Stimulated activated CD8-positive, alpha-beta memory T cell treated with anti-CD3 and anti-CD28 coated beads, Interleukin-2, amount 100 ng/mL, for 1 hour (primary cell): ENCODE results near the gene TSC22D3.
"Not testable (repeated sequence)": the region's sequence is repeated elsewhere in the genome, so short reads cannot be mapped to it uniquely, and the experiment has no call there.

Source experiments
- DNase-seq, 2 donors: peaks; one replicate each; pipeline ENCODE4 v3.0.0-alpha.2; 2020; ENCODE audit warnings: low read depth in 2 of 2

Gene TSC22D3

GRCh38 chrX:107683124-107683895 lies 92.3 kb downstream of the TSC22D3 start:
- no peak for DNase-seq

DNA sequence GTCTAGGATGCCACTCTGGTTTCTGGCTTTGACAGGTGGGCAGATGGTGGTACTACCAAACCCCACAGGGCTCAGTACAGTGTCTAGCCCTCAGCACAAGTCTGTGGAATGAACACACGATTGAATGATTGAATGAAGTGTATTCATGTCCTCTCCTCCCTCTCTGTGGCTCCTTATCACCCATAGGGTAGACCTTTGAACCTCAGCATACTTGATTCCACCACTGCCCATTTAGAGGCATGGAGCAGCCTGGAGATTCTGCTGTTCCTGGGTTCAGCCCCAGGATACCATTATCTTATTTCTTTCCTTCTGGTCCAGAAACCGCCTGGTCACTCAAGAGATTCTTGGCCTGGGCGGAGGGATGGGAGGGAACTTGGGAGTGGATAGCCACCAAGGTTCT lies 93.3 kb downstream of the TSC22D3 start:
- no peak for DNase-seq

DNA sequence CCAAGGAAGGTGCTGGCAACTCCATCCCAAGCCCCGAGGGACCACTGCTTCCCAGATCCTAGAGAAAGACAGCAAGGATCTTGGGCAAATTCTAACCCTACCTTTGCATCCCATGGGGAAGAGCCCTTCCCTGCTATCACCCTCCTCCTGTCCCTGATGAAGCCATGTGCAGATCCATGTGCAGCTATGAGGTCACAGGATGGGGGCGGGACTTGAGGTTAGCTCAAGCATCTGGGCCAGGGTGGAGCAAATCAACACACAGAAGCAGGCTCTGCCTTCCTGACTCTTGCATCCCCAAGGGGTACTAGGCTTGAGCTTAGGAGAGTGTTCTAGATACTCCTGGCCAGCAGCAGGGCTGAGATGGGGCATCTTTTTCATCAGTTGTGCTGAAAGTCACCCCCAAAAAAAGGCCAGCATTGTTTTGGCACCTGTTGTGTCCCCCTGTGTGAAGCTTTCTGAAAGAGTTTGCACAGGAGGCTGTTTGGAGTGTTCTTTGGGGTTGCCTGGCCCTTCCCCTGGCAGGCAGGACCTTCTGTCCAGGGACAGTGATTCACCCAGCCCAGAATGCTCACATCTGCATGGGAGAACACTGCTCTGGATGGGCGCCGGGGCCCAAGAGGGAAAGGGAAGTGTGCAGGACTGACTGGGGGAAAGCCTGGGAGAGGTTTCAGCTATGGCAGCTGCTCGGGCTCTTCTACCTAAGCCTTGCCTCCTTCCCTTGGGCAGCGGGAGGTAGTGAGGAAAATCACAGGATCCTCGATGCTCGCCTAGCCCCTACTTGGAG lies 96.4 kb downstream of the TSC22D3 start:
- DNase-seq, result peak in 1 of 2 donors; percentile 22

- no peak for DNase-seq
Observed at GRCh38 chrX:107677909-107678308, 97.7 kb downstream of the TSC22D3 start.

GRCh38 chrX:107677501-107677901 lies 98.1 kb downstream of the TSC22D3 start:
- no peak for DNase-seq

GRCh38 chrX:107676559-107677378 lies 98.8 kb downstream of the TSC22D3 start:
- DNase-seq, result no peak

DNA sequence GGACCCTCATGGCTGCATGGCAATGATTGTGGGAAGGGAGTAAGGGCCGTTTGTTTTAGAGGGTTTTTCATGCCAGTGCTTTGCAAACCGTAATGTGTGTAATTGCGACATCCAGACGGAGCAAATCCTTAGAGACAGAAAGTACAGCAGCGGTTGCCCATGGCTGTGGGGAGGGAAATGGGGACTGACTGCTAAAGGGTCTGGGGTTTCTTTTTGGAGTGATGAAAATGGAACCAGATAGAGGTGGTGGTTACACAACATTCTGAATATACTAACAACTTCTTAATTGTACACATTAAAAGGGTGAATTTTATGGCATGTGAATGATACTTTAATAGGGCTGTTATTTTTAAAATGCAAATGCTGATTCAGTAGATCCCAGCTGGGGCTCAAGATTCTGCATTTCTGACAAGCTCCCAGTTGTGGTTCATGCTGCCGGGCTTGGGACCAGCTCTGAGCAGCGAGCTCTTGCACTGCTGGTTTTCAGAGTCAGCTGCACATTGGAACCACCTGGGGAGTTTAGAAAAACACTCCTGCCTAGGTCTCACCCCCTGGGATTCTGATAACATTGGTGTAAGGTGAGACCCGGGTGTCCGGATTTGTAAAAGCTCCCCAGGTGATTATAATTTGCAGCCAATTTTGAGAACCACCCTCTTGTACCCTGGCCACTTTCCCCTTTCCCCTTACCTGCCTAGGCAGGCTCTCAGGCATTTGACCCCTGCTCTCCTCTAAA lies 99.6 kb downstream of the TSC22D3 start:
- no peak for DNase-seq

DNA sequence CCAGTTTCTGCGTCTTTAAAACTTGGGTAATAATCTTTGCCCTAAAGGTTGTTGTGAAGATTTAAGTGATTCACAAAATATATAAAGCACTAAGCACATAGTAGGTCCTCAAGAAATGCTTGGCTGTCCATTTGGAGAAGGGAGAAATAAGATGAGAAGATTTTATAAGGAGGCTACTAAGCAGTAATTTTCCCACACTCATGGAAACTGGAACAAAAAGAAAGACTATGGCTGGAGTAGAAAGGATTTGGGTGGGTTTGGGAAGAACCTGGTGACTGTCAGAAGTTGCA lies 100.3 kb downstream of the TSC22D3 start:
- no peak for DNase-seq

DNA sequence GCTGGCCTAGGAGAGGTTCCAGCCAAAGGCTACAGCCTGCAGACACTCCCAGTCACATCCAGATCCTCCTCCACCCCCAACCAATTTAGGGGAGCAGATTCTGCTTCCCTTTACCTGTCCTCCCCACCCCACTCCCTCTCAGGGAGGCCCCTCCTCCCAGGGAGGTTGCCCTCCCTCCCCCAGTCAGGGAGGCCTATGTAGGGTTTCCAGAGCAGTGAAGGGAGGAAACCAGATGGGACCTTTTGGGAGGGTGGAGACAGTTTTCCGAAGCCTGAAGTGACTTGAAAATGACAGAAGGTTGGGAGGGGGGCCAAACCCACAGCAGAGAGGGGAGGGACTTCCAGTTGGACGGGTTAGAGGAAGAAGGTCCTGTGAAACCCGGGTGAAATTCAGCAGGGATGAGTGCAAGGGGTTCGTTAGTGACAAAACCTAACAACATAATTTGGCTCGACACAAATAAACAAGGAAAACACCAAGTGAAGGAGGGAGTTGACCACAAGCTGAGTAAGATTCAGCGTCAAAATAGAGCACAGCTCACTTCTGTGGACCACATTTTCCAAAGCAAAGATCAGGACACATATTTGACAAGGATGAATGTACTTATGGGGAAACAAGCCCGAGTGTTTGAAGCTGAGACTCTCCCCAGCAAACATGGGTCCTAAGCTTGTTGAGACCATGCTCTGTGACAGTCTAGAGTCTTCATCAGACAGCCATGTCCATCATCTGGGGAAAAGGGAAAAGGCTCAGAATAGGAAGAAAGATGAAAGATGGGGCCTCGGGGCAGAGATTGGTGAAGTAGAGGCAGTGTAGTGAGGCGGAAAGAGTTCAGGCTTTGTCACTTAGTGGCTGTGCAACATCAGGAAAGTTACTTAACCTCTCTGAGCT lies 100.9 kb downstream of the TSC22D3 start:
- no peak for DNase-seq

GRCh38 chrX:107673933-107674479 lies 101.6 kb downstream of the TSC22D3 start:
- peak; percentile 78 to 80 for DNase-seq

DNA sequence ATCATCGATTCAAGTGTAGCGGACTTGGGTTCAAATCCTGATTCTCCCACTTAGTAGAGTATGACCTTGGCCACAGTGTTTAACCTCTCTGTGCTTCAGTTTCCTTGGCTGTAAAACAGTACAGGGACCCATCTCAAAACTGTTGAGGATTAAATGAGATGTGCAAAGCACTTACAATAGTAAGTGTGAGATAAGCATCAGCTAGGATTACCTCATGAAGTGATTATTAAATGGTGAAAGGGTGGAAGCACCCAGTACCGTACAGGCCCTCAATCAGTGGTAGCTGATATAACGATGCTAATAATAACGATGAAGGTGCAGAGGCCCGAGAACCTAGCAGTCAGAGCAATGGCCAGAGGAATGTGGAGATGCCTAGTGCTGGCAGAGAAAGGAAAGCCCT lies 102.2 kb downstream of the TSC22D3 start:
- no peak for DNase-seq

DNA sequence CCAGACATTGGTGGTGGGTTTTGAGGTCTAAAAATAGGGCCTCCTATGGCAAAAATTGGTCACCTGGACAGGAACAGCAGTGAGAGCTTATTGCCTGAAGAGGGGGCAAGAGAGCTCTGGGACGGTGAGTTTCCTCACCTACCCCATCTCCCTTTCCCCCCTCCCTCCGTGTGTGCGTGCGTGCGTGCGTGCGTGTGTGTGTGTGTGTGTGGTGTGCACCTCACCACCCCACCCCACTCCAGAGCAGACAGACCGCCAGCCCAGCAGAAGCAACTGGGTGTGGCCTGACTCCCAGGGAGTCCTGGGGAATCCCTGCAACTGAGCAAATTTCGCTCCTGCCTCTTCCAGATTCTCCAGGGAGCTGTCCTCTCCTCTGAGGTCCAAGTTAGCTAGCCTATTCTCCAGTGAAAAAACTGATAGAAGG lies 102.6 kb downstream of the TSC22D3 start:
- peak; percentile 52 to 57 for DNase-seq

DNA sequence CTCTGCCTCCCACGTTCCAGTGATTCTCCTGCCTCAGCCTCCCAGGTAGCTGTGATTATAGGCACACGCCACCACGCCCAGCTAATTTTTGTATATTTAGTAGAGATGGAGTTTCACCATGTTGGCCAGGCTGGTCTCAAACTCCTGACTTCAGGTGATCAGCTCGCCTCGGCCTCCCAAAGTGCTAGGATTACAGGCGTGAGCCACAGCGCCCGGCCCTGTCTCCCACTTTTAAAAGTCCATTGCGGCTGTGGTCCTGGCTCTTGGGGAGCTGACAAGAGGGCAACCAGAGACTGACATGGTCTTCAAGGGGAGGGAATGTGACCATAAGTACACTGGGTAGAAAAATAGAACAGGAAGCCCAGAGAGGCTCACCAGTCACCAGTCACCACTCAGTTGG lies 104.3 kb downstream of the TSC22D3 start:
- DNase-seq, result not testable (repeated sequence)

- DNase-seq, result no peak
Observed at GRCh38 chrX:107669885-107670628, 105.5 kb downstream of the TSC22D3 start.

- DNase-seq, result no peak
Observed at GRCh38 chrX:107669261-107669660, 106.3 kb downstream of the TSC22D3 start.

DNA sequence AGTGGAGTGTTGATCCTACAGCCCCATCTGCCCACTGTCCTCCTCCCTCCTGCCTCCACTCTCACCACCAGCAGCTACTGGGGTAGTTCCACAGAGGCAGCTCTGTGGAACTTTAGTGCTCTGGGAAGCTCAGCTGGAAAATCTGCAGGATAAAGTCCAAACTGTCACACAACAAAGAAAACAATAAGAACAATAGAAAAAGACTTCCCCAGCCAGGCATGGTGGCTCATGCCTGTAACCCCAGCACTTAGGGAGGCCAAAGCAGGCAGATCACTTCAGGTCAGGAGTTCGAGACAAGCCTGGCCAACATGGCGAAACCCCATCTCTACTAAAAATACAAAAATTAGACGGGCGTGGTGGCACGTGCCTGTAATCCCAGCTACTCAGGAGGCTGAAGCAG lies 106.9 kb downstream of the TSC22D3 start:
- DNase-seq, result not testable (repeated sequence)

GRCh38 chrX:107667426-107667825 lies 108.2 kb downstream of the TSC22D3 start:
- DNase-seq, result no peak

DNA sequence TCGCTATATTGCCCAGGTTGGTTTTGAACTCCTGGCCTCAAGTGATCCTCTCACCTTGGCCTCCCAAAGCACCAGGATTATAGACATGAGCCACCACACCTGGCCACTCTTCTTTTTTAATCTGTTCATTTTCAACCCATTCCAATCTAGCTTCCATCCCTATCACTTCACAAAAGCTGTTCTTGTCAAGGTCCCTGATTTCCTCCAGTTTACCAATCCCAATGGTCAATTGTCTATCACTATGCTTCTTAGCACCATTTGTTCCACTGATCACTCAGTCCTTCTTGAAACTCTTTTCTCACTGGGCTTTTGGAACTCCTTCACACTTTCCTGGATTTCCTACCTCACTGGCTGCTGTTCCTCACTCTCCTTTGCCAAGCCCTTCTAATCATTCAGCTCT lies 108.7 kb downstream of the TSC22D3 start:
- DNase-seq, result no peak
